Cardiac septum (tissue), 1 donor: ENCODE results near the gene CT83. TPM values are rescaled to one million over a fixed set of nuclear protein-coding genes. Genes with fewer than 3 reads are reported as not detected.

Experiments
- DNase-seq: peaks from one replicate; pipeline ENCODE4 v3.0.0-alpha.2; 2020; ENCODE audit warnings: low spot score
- intact Hi-C: fragments of 100-400 bp; cut with DNase I; formaldehyde crosslinking; loops from one replicate; pipeline ENCODE4 v1.14.0; 2022
- long read RNA-seq: library from polyadenylated mRNA; unstranded; transcript quantifications from one replicate; pipeline ENCODE4 v2.0.0, GENCODE V29; 2021
- total RNA-seq: library from RNA; stranded (reverse); fragmentation: NEBNext Ultra II Directional; extraction: Animal tissue kit (Norgen Biotek cat#: 25700); gene quantifications from one replicate; pipeline ENCODE4 v1.2.1, GENCODE V29; 2021
- donor health status: DM: no; HTN: no; CAD: no.

CT83 gene
- total RNA-seq: not detected
- long read RNA-seq: 0 reads

GRCh38 chrX:116462822-116463221, at the start of gene CT83:
Gene CT83, minus strand, starts transcription at chrX:116462976. Its CDS starts 120 bp downstream, at chrX:116462856.
- DNase-seq: no peak
- intact Hi-C loops: no loop called here

GRCh38 chrX:116499780-116500179, 37.0 kb upstream of the CT83 start:
- intact Hi-C loops: no loop called here

GRCh38 chrX:116493271-116493670, 30.5 kb upstream of the CT83 start:
- intact Hi-C loops: no loop called here
- no peak for DNase-seq

More at GRCh38 chrX:116499780-116500179, 37.0 kb upstream of the CT83 start:
- no peak for DNase-seq

GRCh38 chrX:116490104-116490503, 27.3 kb upstream of the CT83 start:
- intact Hi-C loops: no loop called here
- no peak for DNase-seq

GRCh38 chrX:116480059-116480458, 17.3 kb upstream of the CT83 start:
- intact Hi-C loops: no loop called here
- no peak for DNase-seq

- DNase-seq: no peak
- intact Hi-C loops: no loop called here
These were observed 13.6 kb downstream of the CT83 start for GRCh38 chrX:116449156-116449555.

GRCh38 chrX:116436358-116436816, 26.4 kb downstream of the CT83 start, which contains the start of gene SLC6A14:
Gene SLC6A14, plus strand, starts transcription at chrX:116436606. Its CDS starts 104 bp downstream, at chrX:116436710.
- intact Hi-C loops: no loop called here
- no peak for DNase-seq

GRCh38 chrX:116435597-116435996, 27.2 kb downstream of the CT83 start:
- intact Hi-C loops: no loop called here
- no peak for DNase-seq

GRCh38 chrX:116427978-116428377, 34.8 kb downstream of the CT83 start:
- intact Hi-C loops: no loop called here
- DNase-seq: no peak

GRCh38 chrX:116417968-116418367, 44.8 kb downstream of the CT83 start:
- DNase-seq: no peak
- intact Hi-C loops: no loop called here

- no peak for DNase-seq
- intact Hi-C loops: no loop called here
These were observed 45.6 kb downstream of the CT83 start for GRCh38 chrX:116417214-116417613.

- no peak for DNase-seq
- intact Hi-C loops: no loop called here
These were observed 49.5 kb downstream of the CT83 start for GRCh38 chrX:116413273-116413672.

Other genes with a start within 250 kb of the CT83 start
- 0.05 TPM for gene SLC6A14, start 26.4 kb downstream of the CT83 start, total RNA-seq